ENCODE data around the gene CD81. TPM values are rescaled to one million over a fixed set of nuclear protein-coding genes. Genes with fewer than 3 reads are reported as not detected.

The CD81 gene
- total RNA-seq, 2 experiments from 2014 or later = 181 to 183 TPM

GRCh38 chr11:2401436-2401984, 24.4 kb downstream of the CD81 start:
- Histone ChIP-seq H3K4me3 (ENCODE audit: low read length) (peak overlapping the region; percentile 89), H3K27me3 (ENCODE audit: control insufficient read depth in 1 of 2, insufficient read depth in 2 of 2, low read length in 2 of 2) (no peaks in the 10 kb centered on the region), H3K4me1 (ENCODE audit: insufficient read depth, low read length) (peaks cover 31% of the 10 kb centered on the region), H3K27ac (ENCODE audit: low read depth in 1 of 2, low read length in 2 of 2) (peak overlapping the region; percentile 78 to 91), H3K36me3 (ENCODE audit: insufficient read depth, low read length) (peaks cover 29% of the 10 kb centered on the region), H3K9me3 (ENCODE audit: control insufficient read depth in 1 of 2, insufficient read depth in 1 of 2, low read length in 2 of 2) (peaks cover 0 to 4% of the 10 kb centered on the region in 2 experiments)
- H3K4me3 Mint-ChIP-seq = peak overlapping the region; percentile 98
- no peaks in the 10 kb centered on the region for H3K27me3 Mint-ChIP-seq
- no peak for TF ChIP-seq CTCF (IDR thresholded peaks at IDR 0.05)
- peak overlapping the region; percentile 97 for H3K27ac Mint-ChIP-seq
- H3K9me3 Mint-ChIP-seq = no peaks in the 10 kb centered on the region
- peaks cover 32% of the 10 kb centered on the region for H3K36me3 Mint-ChIP-seq (ENCODE audit: low read depth)
- no peak for ATAC-seq (ENCODE audit: poor library complexity)
- no peak for DNase-seq
- intact Hi-C loops (cut with DNase I, micrococcal nuclease) = loop anchor here in 1 of 2 experiments (5.0 to 10.0 kb wide), 4 partner anchors 99 to 981 kb away; partner anchors contain the start of genes C11orf21, CARS1, CTSD and TSPAN32
- CTCF ChIA-PET = interaction anchor here (1.3 to 2.2 kb wide), 3 partner anchors 18 to 130 kb away, joined by 4 to 10 read pairs (median 5); no protein-coding TSS in a partner anchor
- POLR2A ChIA-PET = interaction anchor here (0.9 to 3.3 kb wide), 4 partner anchors 24 to 588 kb away, joined by 3 to 38 read pairs (median 15); partner anchors contain the start of genes C11orf21, CD81 and TSPAN32
- peaks cover 17% of the 10 kb centered on the region for H3K4me1 Mint-ChIP-seq (ENCODE audit: low read depth)

- Mint-ChIP-seq H3K36me3 (ENCODE audit: low read depth) (peaks cover 32% of the 10 kb centered on the region), H3K9me3 (no peaks in the 10 kb centered on the region), H3K27ac (peak overlapping the region; percentile 27), H3K4me1 (ENCODE audit: low read depth) (peaks cover 17% of the 10 kb centered on the region), H3K4me3 (peak overlapping the region; percentile 98), H3K27me3 (no peaks in the 10 kb centered on the region)
- intact Hi-C loops (cut with DNase I, micrococcal nuclease) = loop anchor here in 1 of 2 experiments (5.0 to 10.0 kb wide), 4 partner anchors 100 to 980 kb away; partner anchors contain the start of genes C11orf21, CARS1, CTSD and TSPAN32
- ChIA-PET POLR2A (interaction anchor here (3.3 kb wide), 1 partner anchor 25 kb away, joined by 38 read pairs; the partner anchor contains the start of gene CD81), CTCF (interaction anchor here (2.2 kb wide), 1 partner anchor 19 kb away, joined by 10 read pairs; no protein-coding TSS in a partner anchor)
- no peak overlapping the region for H3K27ac ChIP-seq (ENCODE audit: low read depth in 1 of 2, low read length in 2 of 2)
- no peak for ATAC-seq (ENCODE audit: poor library complexity)
- H3K9me3 ChIP-seq (ENCODE audit: control insufficient read depth in 1 of 2, insufficient read depth in 1 of 2, low read length in 2 of 2) = peaks cover 0 to 4% of the 10 kb centered on the region in 2 experiments
- peaks cover 26% of the 10 kb centered on the region for H3K36me3 ChIP-seq (ENCODE audit: insufficient read depth, low read length)
- no peaks in the 10 kb centered on the region for H3K27me3 ChIP-seq (ENCODE audit: control insufficient read depth in 1 of 2, insufficient read depth in 2 of 2, low read length in 2 of 2)
- H3K4me1 ChIP-seq (ENCODE audit: insufficient read depth, low read length) = peaks cover 33% of the 10 kb centered on the region
- no peak for TF ChIP-seq CTCF (IDR thresholded peaks at IDR 0.05)
- DNase-seq = no peak
- H3K4me3 ChIP-seq (ENCODE audit: low read length) = peak overlapping the region; percentile 89
These were observed 25.0 kb downstream of the CD81 start for GRCh38 chr11:2402106-2402505.

- H3K36me3 ChIP-seq (ENCODE audit: insufficient read depth, low read length) = peaks cover 26% of the 10 kb centered on the region
- H3K4me3 ChIP-seq (ENCODE audit: low read length) = no peak overlapping the region
- H3K4me3 Mint-ChIP-seq = peak overlapping the region; percentile 98
- no peak overlapping the region for H3K27ac Mint-ChIP-seq
- POLR2A ChIA-PET = interaction anchor here (3.3 kb wide), 1 partner anchor 26 kb away, joined by 38 read pairs; the partner anchor contains the start of gene CD81
- ATAC-seq (ENCODE audit: poor library complexity) (no peak), DNase-seq (no peak)
- no peaks in the 10 kb centered on the region for H3K9me3 Mint-ChIP-seq
- H3K36me3 Mint-ChIP-seq (ENCODE audit: low read depth) = peaks cover 27% of the 10 kb centered on the region
- no peak overlapping the region for H3K27ac ChIP-seq (ENCODE audit: low read depth in 1 of 2, low read length in 2 of 2)
- peaks cover 34% of the 10 kb centered on the region for H3K4me1 ChIP-seq (ENCODE audit: insufficient read depth, low read length)
- peaks cover 17% of the 10 kb centered on the region for H3K4me1 Mint-ChIP-seq (ENCODE audit: low read depth)
- TF ChIP-seq CTCF (IDR thresholded peaks at IDR 0.05) = no peak
- no peaks in the 10 kb centered on the region for H3K27me3 ChIP-seq (ENCODE audit: control insufficient read depth in 1 of 2, insufficient read depth in 2 of 2, low read length in 2 of 2)
- intact Hi-C loops (cut with DNase I, micrococcal nuclease) = loop anchor here in 1 of 2 experiments (5.0 to 10.0 kb wide), 4 partner anchors 101 to 979 kb away; partner anchors contain the start of genes C11orf21, CARS1, CTSD and TSPAN32
- CTCF ChIA-PET = no interaction called here
- peaks cover 0 to 4% of the 10 kb centered on the region in 2 experiments for H3K9me3 ChIP-seq (ENCODE audit: control insufficient read depth in 1 of 2, insufficient read depth in 1 of 2, low read length in 2 of 2)
- no peaks in the 10 kb centered on the region for H3K27me3 Mint-ChIP-seq
These were observed 26.0 kb downstream of the CD81 start for GRCh38 chr11:2402890-2403645.
